Stimulated activated CD8-positive, alpha-beta memory T cell treated with anti-CD3 and anti-CD28 coated beads, Interleukin-4, amount 100 ng/mL, for 48 hours (primary cell): ENCODE data around the gene HES7.
"Not testable (repeated sequence)": the region's sequence is repeated elsewhere in the genome, so short reads cannot be mapped to it uniquely, and the experiment has no call there.

Experiments used
- DNase-seq: peaks from one replicate; pipeline ENCODE4 v3.0.0-alpha.2; 2020

HES7 gene

DNA sequence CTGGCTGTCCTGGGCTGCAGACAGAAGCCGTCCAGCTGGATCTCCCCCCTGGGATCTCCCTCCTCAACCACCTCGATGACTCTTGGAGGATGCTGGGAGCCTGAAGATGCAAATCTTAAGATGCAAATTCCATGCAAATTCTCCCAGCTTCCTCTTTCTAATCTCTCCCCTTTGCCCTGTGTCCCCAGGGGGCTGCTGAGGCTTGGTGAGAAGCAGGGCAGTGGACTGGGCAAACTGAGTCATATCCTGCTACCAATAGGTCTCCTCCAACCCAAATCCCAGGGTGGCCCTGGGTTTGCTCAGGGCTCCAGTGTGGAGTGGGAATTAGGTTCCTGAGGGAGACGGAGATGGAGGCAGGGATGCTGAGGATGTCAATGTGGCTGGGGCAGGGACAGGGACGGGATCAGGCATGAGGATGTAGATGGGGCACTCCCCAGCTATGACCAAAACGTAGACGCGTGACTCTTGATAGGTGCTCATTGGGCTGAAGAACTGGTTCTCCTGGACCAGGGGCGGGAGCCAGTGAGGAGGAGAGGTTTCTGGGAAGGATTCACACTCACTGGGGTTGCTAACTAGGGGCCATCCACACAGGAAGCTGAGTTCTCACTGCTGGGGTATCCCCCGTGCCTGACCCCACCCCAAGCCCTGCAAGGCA is 32.7 kb downstream of the HES7 start:
- no peak for DNase-seq

DNA sequence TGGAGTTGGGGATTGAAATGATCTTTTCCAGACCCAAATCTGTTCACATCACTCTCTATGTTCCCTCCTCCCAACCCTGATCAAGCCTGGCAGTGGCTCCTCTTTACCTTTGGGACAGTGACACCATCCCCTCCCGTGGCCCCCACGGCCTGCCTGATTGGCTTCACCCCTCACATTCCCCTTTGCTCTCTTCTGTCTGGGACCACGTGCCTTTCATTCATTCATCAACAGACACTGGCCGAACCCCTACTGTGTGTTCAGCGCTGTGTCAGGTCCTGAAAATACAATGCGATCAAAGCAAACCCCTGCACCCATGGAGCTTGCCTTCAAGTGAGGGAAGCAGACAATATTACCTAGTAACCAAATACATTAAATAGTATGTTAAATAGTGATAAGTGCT is 34.2 kb downstream of the HES7 start:
- no peak for DNase-seq

DNA sequence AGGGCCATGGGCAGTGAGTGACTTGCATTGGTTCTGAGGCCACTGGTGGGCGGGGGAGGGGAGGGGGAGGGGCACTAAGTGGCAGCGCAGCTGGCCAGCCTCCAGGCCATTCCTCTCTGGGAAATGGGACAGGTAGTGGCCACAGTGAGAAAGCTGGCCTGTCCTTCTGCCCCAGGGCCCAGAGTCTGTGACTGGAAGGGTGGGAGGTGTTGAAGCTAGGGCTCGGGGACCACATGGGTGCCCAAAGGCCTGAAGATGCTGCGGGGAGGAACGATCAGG is 36.0 kb downstream of the HES7 start:
- no peak for DNase-seq

DNA sequence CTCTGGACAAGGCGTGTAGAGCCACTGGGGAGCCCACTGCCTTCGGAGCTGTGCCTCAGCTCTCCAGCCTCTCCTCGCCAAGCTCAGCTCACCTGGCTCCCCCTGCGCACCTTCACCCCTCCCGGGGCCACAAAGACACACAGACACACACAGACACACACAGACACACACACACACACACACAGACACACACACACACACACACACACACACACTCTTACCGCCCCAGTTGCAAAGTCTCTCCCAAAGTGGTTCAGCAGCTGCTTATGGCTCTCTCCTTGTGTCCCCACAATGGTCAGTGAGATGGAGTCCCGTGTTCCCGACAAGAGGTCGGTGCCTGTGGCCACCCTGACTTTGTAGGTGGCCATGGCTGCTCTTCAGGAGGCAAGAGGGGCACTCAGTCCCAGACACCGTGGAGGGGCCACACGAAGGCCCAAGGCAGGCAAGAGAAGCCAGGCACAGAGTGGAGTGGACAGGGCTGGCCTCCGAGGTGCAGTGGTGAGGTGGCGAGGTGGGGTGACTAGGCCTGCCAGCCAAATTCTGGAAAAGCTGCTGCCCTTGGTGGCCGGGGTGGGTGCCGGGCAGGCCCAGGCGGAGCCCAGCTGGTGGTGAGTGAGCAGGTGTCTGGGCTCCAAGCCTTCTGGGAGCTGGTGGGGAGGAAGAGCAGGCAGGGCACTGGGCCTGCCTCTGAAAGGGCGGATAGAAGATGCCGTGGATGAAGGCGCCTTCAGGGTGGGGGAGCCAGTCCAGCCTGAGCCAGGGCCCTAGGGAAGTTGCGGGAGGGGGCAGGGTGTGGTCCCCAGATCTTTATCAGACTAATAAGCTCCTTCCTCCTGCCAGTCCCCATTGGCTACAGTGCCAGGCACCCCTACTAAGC is 36.6 kb downstream of the HES7 start, which contains the start of gene ALOX12B:
ALOX12B (minus strand) TSS at position 642 of the 877 bp plus-strand sequence; CDS start at position 368, 274 bp downstream.
- DNase-seq = no peak

- DNase-seq = no peak
These were observed 39.7 kb downstream of the HES7 start for GRCh38 chr17:8084250-8084649.

DNA sequence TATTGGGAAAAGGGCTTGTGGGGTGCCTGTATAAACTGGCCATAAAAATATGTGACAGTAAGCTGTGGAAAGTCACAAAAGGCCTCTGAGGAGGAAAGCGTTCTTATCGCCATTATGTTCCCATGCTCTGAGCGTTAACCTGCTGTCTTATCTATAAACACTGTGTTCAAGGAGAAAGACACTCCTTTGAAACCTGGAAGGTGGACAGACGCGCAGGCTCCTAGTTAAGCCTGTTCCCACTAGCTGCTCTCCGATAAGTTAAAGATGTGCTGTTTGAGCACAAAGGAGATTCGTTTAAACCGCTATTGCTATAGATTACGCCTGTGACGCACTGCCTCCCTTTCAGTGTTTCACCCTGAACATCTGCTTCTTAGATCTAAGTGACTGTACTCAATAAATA is 41.6 kb downstream of the HES7 start:
- DNase-seq = no peak

DNA sequence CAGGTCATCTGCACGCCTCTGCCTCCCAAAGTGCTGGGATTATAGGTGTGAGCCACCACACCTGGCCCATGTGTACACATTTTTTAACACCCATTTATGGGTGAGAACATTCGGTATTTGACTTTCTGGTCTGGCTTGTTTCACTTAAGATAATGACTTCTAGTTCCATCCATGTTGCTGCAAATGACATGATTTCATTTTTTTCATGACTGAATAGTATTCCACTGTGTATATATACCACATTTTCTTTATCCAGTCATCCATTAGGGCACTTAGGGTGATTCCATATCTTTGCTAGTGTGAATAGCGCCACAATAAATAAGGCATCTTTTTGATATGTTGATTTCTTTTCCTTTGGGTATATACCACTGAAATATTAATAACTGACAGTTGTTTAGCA is 42.0 kb downstream of the HES7 start:
- no peak for DNase-seq

DNA sequence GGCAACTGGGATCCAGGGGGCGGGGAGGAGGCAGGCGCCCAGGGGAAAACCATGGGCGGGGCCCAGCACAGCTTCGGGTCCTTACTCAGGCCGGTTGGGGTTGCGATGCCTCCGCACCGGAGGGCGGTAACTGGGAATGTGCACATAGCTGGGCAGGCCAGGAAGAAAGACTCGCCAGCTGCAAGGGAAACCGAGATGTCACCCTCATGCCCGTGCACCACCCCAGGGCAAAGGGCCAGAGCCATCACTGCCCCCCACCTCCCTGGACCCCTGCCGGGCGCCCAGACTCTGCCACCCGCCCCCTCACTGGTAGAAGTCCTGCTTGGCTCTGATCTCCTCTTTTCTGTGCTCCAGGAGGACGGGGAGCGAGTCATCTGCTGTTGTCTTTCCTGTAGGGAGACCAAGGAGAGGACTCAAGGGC is 43.1 kb downstream of the HES7 start:
- no peak for DNase-seq

DNA sequence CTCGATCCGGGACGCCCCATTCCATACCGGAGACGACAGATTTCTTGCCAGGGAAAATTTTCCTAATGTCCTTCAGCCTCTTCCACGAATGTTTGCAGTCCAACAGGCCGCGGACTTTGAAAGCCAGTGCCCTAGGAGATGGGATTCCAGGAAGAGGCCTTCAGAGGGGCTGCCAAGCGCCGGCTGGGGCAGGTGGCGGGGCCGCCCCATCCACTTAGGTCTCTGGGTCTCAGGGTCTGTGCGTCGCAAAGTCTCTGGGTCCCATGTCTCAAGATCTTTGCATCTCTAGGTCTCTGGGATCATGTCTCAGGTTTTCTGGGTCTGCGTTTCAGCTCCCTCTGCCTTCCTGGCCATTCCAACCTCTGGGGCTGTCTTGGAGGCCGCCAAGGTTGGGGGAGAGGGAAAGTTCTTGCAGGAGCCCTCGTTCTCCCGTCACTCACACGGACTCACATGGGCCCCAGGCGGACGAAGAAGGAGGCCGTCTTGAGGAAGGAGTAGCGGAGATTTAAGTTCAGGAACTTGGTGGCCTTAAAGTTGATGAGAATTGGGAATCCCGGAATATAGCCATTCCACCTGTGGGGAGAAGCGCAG is 43.6 kb downstream of the HES7 start:
- DNase-seq = no peak

DNA sequence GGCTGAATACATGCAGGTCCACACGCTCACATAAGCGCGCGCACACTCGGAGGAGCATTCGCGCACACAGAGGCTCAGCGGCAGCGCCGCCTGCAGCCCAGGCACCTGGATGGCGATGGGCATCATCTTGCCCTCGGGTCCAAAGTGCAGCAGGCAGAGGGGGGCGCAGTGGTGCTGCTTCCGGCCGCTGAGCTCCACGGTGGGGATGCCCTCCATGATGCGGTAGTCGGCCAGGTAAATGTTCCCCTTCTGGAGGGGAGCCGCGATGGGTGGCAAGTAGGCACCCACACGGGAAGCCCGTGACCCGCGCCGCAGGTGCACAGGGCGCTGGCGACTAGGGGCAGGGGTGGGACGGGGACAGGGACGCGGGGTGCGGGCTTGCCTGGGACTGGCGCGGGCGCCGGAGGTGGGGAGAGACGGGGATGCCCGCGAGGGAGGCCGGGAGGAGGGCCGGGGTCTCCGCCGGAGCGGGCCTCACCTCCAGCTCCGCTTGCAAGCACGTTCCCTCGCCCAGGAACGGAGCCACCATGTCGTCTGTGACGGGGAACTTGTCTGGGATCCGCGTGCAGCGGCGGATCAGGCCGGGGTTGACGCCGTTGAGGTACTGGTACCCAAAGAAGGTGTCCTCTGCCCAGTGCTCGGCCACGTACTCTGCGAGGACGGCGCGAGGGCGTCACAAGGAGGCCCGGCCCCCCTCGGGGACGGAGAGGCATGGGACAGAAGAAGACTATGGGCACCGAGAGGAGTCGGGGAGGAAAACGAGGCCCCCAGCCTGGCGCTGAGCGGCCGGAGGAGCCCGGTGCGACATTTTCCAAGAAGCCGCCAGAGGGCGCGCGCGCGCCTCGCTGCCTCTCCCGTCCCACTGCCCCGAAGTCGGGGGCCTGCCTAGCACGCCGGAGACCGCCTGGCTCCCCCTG is 44.4 kb downstream of the HES7 start:
- DNase-seq = peak; percentile 88

- not testable (repeated sequence) for DNase-seq
These were observed 46.0 kb downstream of the HES7 start for GRCh38 chr17:8077939-8078338.

DNA sequence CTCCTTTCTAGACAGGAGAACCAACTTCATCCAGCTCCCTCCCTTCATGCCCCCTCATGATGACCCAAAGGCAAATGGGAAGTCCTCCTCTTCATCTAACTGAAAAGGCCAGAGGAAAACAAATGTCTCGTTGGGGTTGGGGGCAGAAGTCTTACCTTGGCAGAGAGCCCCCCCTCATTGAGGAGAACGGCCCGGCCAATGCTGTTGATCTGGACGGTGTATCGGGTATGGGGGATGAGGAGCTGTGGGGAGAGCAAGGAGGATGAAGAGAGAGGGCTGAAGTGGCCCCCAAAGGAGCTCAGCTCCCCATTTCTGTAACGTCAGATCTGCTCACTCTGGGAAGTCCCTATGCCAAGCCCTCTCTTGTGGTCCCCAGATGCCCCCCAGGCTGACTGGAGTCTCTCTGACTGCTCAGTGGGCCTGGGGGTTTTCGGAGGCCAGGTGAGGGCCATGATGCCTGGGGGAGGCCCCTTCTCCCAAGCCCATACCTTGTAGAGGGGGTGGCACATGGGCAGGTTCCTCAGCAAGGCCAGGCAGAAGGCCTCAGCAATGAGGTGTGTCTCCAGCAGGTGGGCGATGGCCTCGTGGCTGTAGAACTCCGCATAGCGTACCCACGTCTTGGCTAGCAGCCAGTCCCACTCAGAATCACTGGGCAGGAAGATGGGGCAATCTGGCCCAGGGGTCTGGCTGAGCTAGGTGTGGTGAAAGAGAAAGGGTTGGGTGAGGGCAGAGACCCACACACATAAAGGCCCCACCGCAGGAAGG is 47.2 kb downstream of the HES7 start:
- no peak for DNase-seq

GRCh38 chr17:8075574-8076342 is 48.1 kb downstream of the HES7 start:
- no peak for DNase-seq

DNA sequence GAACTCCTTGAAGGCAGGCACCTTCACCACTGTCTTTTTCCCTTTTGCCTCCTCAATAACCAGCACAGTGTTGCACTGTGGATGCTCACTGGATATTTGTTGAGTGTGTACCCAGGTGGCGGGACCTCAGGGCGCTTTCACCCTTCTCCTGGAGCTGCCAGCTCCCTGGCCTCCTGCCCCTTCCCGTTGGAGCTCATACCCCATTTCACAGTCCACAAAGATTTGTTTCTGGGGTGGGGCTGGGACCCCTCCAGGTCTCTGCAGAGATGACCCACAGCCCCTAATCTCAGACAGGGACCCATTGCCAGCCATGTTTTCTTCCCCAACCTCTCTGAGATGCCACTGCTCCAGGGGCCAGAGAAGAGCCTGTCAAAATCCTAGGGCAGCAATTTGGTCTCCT is 48.8 kb downstream of the HES7 start:
- no peak for DNase-seq

DNA sequence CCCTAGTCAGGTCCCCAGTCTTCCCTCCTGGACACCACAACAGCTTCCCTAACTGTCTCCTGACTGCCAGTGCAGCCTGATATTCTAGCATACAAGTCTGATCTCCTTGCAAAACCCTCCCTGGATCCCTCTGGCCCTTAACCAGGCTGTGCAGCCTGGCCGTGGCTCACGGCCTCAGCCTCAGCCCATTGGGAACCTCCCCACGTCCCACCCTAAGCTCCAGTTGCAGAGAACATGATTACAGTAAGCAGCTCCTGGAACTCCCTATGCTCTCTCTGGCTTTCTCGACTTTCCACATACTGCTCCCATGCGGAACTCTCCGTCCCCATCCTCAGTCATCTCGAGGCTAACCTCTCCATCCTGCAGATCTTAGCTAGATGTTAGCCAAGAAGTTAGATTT is 49.4 kb downstream of the HES7 start:
- DNase-seq = no peak

DNA sequence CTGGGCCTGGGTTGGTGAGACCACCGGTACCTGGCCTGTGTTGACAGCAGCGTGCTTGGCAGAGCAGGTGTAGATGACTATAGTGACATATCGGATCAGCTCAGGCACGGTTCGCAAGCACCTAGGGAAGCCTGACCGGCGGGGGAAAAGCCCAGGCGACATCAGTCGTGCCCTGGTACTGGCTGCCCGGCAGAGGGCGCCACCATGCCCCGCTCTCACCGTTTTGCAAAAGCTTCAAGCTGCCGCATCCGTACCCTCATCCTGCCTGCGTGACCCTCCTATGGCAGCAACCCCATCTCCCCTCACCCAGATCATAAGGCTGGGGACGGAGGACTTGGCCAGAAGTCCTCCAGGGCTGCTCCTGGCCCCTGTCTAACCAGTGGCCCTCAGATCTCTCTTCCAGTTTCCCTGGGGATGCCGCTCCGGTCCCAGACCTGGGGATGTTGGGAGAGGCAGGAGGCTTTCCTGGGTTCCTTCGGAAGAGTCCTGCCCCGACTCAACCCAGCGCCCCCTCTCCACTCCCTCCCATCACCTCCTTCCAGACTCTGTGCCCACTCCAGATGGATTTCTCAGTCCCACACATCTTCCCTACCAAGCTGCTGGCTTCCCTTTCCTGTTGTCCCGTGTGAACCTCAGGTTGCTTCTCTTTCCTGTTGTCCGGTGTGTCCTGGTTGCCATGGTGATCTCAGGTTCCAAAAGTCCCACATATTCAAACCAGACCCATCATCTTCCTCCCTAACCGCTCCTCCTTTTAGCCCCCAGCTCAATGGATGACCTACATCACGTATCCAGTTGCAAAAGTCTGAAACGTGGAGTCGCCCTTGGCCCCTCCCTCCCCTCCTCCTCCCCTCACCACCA is 50.0 kb downstream of the HES7 start:
- peak; percentile 93 for DNase-seq

DNA sequence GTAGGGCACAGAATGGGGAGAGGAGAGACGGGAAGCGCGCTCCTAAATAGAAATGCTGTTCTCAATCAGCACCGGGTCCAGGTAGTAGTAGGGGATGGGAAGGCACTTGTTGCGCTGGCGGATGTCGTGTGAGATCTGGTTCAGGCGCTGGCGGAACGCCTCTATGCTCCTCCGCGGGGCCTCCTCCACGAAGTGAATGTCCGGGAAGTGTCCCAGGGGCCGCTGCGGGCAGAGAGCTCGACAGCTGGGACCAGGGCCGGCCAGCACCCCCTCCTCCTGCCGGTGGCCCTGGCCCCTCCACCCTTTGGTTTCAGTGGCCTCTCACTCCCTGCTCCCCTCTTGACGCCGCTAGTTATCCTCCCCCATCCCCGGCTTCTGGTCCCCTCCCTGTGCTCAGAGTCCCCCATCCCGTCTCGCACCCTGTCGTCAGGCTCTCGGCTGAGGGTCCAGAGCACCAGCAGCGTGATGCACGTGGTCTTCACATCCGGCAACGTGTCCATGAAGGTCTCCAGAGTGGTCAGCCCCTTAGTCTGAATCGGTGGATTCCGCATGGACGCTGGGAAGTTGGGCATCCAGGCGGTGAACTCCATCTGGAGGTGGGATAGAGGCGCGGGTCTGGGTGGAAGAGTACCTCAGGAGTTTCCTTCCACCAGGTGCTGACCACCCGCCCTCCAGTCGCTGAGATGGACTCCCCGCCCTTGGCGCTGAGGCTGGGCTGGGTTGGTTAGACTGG is 51.0 kb downstream of the HES7 start:
- DNase-seq = peak; percentile 47

GRCh38 chr17:8072341-8072728 is 51.6 kb downstream of the HES7 start:
- no peak for DNase-seq

GRCh38 chr17:8071496-8071895 is 52.4 kb downstream of the HES7 start:
- DNase-seq = no peak
